HG02884 (cell line): ENCODE measurements around the gene FMN1.

Source experiments
- ATAC-seq: cut with Tn5 transposase; IDR thresholded peaks from one replicate; pipeline ENCODE4 v1.9.1; 2021; ENCODE audit warnings: mild to moderate bottlenecking, moderate library complexity; ENCODE audit not compliant: unreplicated experiment

The FMN1 gene

DNA sequence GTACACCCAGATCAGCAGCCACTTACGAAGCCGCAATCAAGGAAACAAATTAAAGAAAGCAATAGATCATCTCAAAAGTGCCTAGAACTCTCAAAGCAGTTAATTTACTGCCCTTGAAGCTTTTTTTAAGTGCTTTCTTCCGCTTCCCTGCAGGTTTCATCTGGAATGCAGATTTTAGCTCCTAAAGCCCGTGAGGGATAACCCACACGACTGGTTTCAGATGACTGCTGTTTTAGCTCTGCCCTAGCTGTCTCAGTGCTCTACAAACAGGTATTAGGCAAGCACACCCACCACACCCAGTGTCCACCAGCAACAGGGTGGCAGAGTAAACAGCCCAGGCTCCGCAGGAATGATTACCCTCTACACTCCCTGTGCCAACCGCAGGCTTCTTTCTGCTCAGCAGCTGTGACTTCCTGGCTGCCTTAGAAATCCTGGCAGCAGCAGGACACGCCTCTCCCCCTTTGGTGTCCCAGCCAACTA lies 126.0 kb downstream of the FMN1 start:
- ATAC-seq = no peak

DNA sequence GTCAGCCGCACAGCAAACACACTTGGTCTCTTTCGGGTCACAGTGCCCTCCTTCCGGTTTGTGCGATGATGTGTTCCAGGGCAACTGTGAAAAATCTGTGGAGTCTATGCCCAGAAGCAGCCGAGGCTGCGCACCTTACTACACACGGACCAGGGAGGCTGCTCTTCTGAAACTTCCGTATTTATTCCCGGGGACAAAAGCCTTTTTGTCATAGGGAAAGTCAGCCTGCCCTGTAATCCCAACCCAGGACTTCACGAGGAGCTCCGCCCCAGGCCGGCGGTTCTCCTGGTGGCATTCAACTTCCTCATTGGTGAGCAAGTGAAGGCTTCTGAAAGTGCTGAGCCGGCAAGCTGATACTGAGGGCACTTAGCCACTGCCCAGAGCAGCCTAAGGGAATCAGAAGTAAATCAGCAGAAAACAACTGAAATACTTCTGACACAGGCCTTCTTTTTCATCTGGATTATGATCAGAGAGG lies 126.5 kb downstream of the FMN1 start:
- ATAC-seq = no peak

DNA sequence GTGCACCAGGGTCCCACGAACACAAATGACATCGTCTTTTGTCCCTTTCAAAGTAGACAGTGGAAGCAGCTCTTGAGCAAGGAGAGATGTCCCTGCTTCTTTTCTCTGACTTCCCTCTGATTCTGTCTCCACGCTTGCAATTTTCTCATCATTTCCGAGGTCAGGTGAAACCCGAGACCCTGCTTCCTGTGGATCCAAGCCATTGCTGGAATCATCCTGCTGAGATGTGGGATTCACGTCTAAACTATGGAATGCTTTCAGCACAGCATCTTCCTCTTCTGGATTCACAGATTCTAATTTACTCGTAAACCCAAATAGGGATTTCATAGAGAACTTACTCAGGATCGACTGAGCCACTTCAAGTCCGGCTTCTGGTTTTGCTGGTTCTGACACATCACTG lies 127.1 kb downstream of the FMN1 start:
- no peak for ATAC-seq

DNA sequence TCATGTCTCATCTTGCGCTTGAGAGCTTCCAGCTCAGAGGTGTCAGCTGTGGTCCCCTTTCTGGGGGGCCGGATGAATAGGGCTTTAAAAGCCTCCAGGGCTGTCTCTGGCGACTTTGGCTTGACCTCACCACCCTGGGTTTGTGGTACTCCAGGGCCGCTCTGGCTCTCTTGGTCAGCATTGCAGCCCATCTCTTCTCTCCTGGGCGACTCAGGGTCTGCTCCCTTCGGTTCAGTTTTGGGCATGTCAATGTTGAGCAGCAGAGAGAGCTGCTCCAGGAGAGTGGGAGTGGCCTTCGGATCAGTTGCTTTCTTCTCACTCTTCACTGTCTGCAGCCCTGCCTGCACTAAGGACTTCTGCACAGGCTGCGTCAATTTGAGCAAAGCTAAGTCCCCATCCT lies 127.9 kb downstream of the FMN1 start:
- no peak for ATAC-seq

DNA sequence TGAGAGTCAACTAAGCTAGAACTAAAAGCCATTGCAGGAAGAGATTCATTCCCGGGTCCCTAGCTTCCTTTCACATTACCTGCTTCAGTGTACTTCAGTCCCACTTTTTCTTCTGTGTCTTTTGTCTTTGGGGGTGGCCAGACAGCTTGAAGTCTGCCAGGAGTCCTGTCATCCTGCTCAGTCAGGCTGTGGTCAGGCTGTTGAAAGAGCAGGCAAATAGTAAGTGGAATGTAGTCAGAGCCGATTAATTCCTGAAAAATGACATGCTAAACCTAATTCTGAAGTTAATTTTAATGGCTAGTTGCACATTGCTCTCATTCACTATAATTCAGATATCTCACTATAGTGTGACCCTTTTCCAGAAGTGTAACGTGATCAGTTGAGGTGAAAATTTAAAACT lies 129.6 kb downstream of the FMN1 start:
- no peak for ATAC-seq

DNA sequence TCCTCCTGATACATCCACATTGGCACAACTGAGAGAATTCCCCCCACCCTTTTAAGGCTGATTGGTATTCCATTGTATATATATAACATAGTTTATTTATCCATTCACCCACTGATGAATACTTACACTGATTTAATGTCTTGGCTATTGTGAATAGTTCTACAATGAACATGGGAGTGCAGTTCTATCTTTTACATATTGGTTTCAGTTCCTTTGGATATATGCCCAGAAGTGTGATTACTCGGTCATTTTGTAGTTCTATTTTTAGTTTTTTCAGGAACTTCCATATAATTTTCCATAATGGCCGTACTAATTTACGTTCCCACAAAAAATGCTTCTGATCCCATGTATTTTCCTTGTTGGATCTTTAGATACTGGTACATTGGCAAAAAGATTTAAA lies 135.3 kb downstream of the FMN1 start:
- ATAC-seq = no peak

DNA sequence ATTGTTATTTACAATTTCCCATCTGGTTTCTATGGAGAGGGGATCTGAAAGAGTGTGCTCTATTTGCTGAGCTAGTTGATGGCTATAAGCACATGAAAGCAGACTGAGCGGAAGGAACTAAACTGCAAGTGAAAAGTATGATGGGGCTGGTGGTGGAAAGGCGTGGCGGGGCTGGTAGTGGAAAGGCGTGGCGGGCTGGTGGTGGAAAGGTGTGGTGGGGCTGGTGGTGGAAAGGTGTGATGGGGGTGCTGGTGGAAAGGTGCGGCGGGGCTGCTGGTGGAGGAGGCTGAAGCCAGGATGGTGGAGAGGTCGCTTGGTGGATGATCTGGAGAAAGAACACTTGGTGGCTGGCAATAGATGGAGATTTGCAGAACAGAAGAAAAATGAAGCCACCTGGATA lies 136.7 kb downstream of the FMN1 start:
- no peak for ATAC-seq

DNA sequence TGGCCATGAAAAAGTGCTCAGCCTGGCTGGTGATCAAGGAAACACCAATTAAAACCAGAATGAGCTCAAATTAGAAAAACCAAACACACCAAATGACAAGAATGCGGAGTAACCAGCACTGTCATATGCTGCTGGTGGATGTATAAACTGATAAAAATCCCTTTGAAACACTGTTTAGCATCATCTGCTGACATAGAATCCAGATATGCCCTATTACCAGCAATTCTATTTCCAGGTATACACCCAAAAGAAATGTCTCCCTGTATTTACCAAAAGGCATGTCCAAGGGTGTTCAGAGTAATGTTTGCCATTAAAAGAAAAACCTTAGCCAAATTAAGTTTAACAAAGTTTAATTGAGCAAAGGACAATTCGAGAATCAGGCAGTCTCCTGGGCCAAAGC lies 138.6 kb downstream of the FMN1 start:
- ATAC-seq = no peak

DNA sequence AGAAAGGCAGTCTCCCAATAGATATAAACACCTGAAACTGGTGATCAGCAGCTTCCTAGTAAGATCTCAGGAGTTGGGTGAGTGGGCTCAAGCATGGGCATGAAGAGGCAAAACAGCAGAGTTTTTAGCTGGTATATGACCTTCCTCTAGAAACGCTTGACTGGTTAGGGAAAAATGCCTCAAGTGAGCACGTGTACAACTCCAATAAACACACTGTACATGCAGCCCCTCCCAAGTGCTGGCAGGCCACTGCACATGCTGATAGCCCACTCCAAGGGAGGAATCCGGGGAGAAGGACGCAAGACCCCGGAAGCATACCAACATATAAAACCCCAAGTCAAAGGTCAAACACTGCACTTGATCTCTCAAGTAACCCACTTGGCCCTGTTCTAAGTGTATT lies 143.0 kb downstream of the FMN1 start:
- ATAC-seq = no peak

DNA sequence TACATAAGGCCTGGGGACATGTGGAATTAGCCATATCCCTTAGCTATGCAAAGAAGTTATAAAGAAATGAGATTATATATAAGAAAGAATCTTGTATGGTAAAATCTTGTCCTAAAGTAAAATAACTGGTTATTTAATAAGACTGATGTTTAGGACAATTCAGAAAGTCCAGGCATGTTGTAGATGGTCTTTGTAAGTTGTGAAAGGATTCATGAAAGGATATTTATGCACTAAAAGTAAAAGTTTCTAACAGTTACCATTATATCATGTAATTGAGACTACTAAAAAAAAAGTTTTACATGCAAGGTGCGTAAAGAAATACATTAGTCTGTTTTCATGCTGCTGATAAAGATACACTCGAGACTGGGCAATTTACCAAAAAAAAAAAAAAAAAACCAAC lies 146.3 kb downstream of the FMN1 start:
- no peak for ATAC-seq

DNA sequence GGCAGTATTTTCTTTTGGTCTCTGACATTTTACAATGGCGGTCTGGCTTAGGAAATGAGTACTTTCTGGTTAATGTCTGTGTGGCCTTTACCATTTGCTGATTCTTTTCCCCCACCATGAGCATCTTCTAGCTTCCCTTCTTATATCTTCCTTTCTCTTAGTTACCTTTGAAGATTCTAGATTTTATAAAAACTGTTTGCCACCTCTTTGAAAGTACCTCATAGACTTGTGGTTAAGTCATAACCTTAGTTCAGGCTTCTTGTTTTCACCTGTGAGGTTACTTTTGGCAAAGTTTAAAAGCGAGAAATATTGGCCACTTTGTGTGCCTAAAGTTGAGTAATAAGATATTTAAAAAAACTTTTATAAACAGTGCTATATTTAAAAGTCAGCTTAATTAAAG lies 147.4 kb downstream of the FMN1 start:
- ATAC-seq = no peak

DNA sequence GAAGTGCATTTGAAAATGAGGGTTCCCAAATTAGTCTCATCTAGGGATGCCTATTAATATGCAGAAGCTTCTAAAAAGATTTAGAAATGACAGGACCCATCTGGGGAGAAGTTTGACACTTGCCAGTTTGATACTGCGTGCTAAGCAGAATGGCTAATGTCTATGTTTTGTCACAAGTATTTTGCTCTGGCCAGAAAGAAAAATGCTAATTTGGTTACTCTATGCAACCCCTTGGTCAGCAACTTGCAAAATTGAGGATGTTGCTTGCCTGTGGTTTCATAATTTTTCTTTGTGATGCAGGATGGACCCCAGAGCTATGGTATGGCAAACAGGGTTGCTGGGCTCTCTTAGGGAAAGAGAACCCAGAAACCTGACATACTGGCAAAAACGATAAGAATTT lies 148.2 kb downstream of the FMN1 start:
- no peak for ATAC-seq

DNA sequence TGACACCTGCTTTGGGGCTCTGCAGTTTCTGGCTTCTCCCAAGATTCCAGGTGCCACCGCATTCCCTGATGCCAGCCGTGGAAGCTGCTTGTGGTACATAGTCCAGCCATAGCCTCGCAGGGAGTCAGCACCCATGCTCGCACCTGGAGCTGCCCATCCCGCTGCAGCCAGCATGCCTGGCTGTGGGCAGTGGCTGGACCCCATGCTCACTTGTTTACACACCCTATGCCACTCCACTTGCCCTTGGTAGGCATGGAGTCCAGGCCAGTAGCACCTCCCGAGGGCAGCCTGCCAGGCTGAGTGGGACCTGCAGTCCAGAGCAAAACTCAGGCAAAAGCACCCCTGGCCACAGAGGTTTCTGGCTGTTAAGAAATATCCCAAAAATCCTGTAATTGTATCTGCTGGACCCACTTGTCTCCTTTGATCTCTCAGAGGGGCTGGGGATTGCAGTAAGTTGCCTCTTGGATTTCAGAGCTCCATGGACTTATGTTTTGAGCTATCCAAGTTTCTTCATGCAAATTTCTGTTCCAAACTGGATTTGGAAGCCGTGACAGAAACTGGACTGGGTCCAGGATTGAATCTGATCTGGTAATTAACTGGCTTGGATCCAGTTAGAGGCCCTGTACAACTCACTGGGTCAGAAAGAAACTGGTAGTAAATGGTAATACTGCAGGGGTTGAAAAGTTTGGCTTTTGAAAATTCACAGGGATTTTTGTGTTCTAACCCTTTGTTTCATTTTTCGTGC lies 149.3 kb downstream of the FMN1 start:
- ATAC-seq = no peak

DNA sequence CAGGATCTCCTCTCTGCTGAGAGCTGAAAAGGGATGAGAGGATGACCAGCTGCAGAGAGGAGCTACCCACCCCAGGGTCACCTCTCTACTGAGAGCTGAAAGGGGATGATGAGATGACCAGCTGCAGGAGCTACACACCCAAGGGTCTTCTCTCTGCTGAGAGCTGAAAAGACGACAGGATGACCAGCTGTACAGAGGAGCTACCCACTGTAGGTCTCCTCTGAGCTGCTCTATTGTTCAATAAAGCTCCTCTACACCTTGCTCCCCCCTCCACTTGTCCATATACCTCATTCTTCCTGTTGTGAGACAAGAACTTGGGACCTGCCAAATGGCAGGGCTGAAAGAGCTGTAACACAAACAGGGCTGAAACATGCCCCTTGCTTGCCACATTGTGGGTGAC lies 149.9 kb downstream of the FMN1 start:
- ATAC-seq = no peak

DNA sequence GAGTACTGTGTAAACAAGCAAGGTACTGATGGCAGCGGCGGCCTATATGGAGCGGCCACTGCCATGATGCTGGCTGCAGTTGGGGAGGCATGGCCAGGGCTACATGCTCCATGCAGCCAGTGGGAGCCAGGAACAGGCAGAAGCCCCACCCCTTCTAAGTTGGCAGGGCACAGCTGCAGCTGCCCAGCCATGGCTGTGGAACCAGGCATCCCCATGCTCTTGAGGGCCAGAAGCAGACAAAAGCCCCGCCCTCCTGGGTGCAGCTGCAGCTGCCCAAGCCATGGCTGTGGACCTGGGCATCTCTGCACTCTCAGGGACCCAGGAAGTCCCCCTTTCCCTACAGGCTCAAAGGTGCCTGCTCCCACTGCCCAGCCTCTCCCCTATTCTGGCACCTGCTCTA lies 150.9 kb downstream of the FMN1 start:
- no peak for ATAC-seq

DNA sequence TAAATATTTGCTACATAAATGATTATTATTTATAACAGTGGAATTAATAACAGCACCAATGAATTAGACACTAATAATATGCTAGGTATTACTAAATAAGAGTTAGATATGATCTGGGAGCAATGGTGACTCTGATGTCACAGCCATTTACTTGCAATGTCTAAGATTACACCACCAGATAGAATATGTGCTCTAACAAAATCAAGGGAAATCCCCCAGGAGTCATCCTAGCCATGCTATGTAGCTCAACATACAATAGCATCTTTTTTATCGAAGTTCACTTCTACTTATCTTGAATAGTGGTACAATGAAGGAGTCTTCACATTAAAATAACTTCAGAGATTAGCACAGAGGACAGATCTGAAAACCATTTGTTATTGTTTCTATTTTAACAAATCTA lies 154.0 kb downstream of the FMN1 start:
- ATAC-seq = no peak

DNA sequence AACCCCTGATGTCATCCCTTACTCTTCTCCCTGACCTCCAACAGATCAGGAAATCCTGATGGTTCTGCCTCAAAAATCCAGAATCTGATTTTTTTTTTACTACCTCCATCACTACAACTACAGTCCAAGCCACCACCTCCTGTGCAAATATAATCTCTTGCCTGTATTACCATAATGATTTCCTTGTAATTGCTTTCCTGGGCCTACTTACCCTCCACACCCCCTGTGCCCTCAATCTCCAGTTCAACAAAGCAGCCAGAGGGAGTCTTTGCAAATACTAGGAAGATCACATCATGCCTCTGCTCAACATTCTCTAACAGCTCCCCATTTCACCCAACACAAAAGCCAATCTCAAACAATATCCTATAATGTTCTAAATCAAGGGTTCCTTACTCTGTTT lies 159.9 kb downstream of the FMN1 start:
- no peak for ATAC-seq

DNA sequence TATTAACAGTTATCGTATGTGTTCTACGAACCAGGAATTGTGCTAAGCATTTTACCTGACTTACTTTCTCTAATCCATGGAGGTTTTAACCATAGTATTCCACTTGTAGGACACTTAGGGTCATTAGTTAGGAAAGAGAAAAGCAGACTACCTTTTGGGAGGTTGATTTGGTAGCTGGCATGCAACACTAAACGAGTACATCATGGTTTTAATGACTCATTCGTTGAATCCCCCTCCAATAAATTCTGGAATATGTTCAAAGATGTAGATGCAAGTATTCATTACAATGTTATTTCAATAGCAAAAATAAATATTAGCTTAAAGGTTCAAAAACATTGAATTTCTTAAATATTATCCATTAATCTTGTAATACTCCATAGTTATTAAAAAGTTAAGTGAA lies 162.5 kb downstream of the FMN1 start:
- no peak for ATAC-seq

DNA sequence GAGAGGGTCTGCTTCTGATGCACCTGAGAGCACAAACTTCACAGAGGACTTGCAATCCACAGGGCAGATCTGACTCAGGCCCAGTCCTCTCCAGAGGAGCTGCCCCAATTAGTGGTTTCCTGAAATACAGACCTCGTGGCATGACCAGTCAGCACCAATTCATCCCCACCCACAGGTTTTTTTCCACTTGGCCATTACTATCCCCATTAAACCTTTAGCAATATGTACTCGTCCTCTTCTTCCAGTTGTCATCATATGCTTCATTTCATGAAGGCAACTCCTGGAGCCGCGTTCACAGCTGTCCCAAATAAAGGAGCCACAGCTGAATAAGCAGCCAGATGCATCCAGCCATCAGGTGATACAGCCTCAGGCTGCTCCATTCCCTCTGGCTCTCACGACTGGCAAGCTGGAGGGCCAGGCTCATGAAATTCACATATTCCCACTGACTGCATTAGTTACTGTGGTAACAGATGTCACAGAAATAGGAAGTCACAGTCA lies 163.1 kb downstream of the FMN1 start:
- no peak for ATAC-seq

DNA sequence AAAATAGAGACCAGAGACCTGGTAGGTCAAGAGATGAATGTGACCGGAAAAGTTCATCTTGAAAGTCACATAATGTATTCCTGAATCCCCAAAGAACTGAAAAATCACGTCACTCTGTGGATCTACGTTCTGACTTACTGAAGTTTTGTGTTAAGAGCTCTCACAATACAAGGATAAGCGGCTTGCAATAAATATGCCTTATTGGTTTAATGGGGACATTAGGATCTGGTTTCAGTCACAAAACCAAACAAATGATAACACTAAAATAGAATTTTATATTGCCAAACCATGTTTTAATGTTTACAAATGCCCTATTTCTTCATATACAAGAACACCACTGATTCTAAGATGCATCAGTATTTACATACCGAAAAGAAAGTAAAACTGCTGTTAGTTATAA lies 164.2 kb downstream of the FMN1 start:
- no peak for ATAC-seq

DNA sequence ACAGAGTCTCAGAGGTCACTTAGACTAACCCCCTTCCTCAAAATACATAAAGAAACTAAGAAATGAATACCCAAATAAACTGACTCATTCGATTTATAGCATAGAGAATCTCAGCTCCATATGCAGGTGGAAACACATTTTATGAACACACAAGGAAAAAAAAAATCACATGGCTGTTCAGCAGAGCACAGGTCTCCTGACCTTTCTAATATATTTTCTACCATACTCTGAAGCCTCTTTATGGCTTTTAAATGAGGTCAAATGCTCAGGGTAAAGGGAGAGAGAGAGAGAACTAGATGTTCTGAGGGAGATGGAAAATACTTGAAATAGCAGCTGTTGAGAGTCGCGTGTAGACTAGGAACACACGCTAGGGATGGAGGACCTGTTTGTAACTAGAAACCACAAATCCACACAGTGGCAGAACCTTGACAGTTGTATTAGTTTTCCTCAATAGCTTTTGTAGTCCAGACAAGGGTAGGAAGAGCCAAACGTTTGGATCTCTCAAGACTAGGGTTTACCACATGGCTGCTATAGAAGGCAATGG lies 165.3 kb downstream of the FMN1 start:
- no peak for ATAC-seq

DNA sequence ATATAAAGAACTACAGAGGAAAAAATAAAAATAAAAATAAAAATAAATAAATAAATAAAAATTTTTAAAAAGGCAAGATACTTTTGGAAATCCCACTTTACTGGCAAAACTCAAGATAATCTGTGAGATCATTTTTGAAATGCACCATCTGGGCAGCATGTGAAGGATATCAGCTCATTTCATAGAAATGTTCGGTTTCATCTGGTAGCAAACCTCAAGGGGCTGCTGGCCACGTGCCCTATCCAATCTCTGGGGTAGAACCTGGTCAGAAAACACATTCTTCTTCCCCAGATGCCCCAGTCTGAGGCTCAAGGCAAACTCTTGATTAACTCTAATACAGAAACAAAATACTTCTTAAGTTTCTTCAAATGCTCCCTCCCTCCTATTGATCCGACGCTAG lies 166.0 kb downstream of the FMN1 start:
- ATAC-seq = no peak
